Stimulated activated CD8-positive, alpha-beta memory T cell treated with anti-CD3 and anti-CD28 coated beads, Interleukin-4, amount 100 ng/mL, for 4 hours (primary cell): ENCODE data around the gene SEBOX.

Experiments
- DNase-seq, 2 donors: peaks; one replicate each; pipeline ENCODE4 v3.0.0-alpha.2; 2020; ENCODE audit warnings: low read depth in 2 of 2, low spot score in 1 of 2

Gene SEBOX

GRCh38 chr17:28394337-28395116, 29.5 kb upstream of the SEBOX start:
- no peak for DNase-seq

- no peak for DNase-seq
These were observed 27.5 kb upstream of the SEBOX start for GRCh38 chr17:28392491-28392890.

GRCh38 chr17:28391401-28391800, 26.4 kb upstream of the SEBOX start:
- DNase-seq, result no peak

GRCh38 chr17:28390984-28391383, 26.0 kb upstream of the SEBOX start:
- DNase-seq, result no peak

- DNase-seq, result no peak
These were observed 25.6 kb upstream of the SEBOX start for GRCh38 chr17:28390563-28390962.

- no peak for DNase-seq
These were observed 25.1 kb upstream of the SEBOX start for GRCh38 chr17:28390141-28390540.

- no peak for DNase-seq
These were observed 23.1 kb upstream of the SEBOX start for GRCh38 chr17:28388106-28388505.

- DNase-seq, result no peak
These were observed 21.4 kb upstream of the SEBOX start for GRCh38 chr17:28386391-28386790.

- no peak for DNase-seq
These were observed 20.4 kb upstream of the SEBOX start for GRCh38 chr17:28385406-28385805.

GRCh38 chr17:28385037-28385400, 20.0 kb upstream of the SEBOX start:
- DNase-seq, result no peak

- DNase-seq, result peak; percentile 28 to 29
These were observed 19.5 kb upstream of the SEBOX start for GRCh38 chr17:28384281-28385036.

GRCh38 chr17:28381141-28381825, 16.3 kb upstream of the SEBOX start:
- DNase-seq, result no peak

GRCh38 chr17:28379814-28380801, 15.1 kb upstream of the SEBOX start:
- no peak for DNase-seq

- DNase-seq, result no peak
These were observed 7.9 kb upstream of the SEBOX start for GRCh38 chr17:28372945-28373274.

GRCh38 chr17:28372203-28372944, 7.4 kb upstream of the SEBOX start:
- no peak for DNase-seq

- peak; percentile 65 to 72 for DNase-seq
These were observed 6.5 kb upstream of the SEBOX start, which contains the start of gene SARM1 for GRCh38 chr17:28371245-28372202. Gene SARM1, plus strand, starts transcription at chr17:28371694. Its CDS starts 339 bp downstream, at chr17:28372033.

- no peak for DNase-seq
These were observed 5.7 kb upstream of the SEBOX start for GRCh38 chr17:28370744-28371103.

- no peak for DNase-seq
These were observed 5.2 kb upstream of the SEBOX start, which contains the start of gene VTN for GRCh38 chr17:28370035-28370743. Gene VTN, minus strand, starts transcription at chr17:28370307. Its CDS starts 104 bp downstream, at chr17:28370203.
